Neutrophil (primary cell): ENCODE results near the gene B4GALT7.
"Not testable (repeated sequence)": the region's sequence is repeated elsewhere in the genome, so short reads cannot be mapped to it uniquely, and the experiment has no call there.

Source experiments
- H3K27ac ChIP-seq: fragments of 200-600 bp; sonication (generic); 2 replicates; pipeline ENCODE4 v1.5.1; 2016; ENCODE audit warnings: mild to moderate bottlenecking, moderate library complexity
- H3K27me3 ChIP-seq: fragments of 200-600 bp; sonication (generic); 2 replicates; pipeline ENCODE4 v1.6.0; 2016; ENCODE audit warnings: mild to moderate bottlenecking
- H3K36me3 ChIP-seq: fragments of 200-600 bp; sonication (generic); 2 replicates; pipeline ENCODE4 v1.5.1; 2017
- H3K4me1 ChIP-seq, 2 experiments: fragments of 200-600 bp in 1 of 2; sonication (generic) in 1 of 2; 1 replicate in 1 of 2; 2 replicates in 1 of 2; pipeline versions ENCODE4 v1.5.1 to v1.6.1; 2013 to 2016; ENCODE audit warnings: low read depth in 1 of 2, low read length in 1 of 2, mild to moderate bottlenecking in 1 of 2, moderate library complexity in 1 of 2; ENCODE audit not compliant: control insufficient read depth in 1 of 2, insufficient read depth in 1 of 2
- H3K4me3 ChIP-seq, 2 experiments: fragments of 200-600 bp in 1 of 2; sonication (generic) in 1 of 2; 1 replicate in 1 of 2; 2 replicates in 1 of 2; pipeline ENCODE4 v1.5.1; 2013 to 2016; ENCODE audit warnings: low read depth in 1 of 2, low read length in 1 of 2, mild to moderate bottlenecking in 1 of 2, moderate library complexity in 1 of 2
- H3K9me3 ChIP-seq: fragments of 200-600 bp; sonication (generic); 2 replicates; pipeline ENCODE4 v1.5.1; 2016
- CTCF ChIP-seq: fragments of 200-600 bp; sonication (generic); IDR thresholded peaks from 2 replicates; pipeline ENCODE4 v1.5.1; 2016; ENCODE audit warnings: antibody characterized with exemption

B4GALT7 gene

GRCh38 chr5:177555228-177555627 is 44.7 kb upstream of the B4GALT7 start:
- Histone ChIP-seq H3K27ac (no peak overlapping the region), H3K4me1 (peaks cover 18 to 20% of the 10 kb centered on the region in 2 experiments), H3K36me3 (peaks cover 9% of the 10 kb centered on the region), H3K9me3 (no peaks in the 10 kb centered on the region), H3K4me3 (peak overlapping the region in 1 of 2 experiments; percentile 80), H3K27me3 (no peaks in the 10 kb centered on the region)
- no peak for TF ChIP-seq CTCF

- no peak for TF ChIP-seq CTCF
- H3K27me3 ChIP-seq = no peaks in the 10 kb centered on the region
- peaks cover 9% of the 10 kb centered on the region for H3K36me3 ChIP-seq
- H3K4me3 ChIP-seq = no peak overlapping the region
- no peak overlapping the region for H3K27ac ChIP-seq
- peaks cover 18 to 20% of the 10 kb centered on the region in 2 experiments for H3K4me1 ChIP-seq
- H3K9me3 ChIP-seq = no peaks in the 10 kb centered on the region
Observed at GRCh38 chr5:177555665-177556064, 44.3 kb upstream of the B4GALT7 start.

GRCh38 chr5:177557041-177557647 is 42.8 kb upstream of the B4GALT7 start:
- no peak for TF ChIP-seq CTCF
- H3K36me3 ChIP-seq = peaks cover 3% of the 10 kb centered on the region
- peaks cover 18 to 20% of the 10 kb centered on the region in 2 experiments for H3K4me1 ChIP-seq
- no peak overlapping the region for H3K4me3 ChIP-seq
- no peaks in the 10 kb centered on the region for H3K9me3 ChIP-seq
- H3K27ac ChIP-seq = no peak overlapping the region
- no peaks in the 10 kb centered on the region for H3K27me3 ChIP-seq

- Histone ChIP-seq H3K4me3 (no peak overlapping the region), H3K27ac (no peak overlapping the region), H3K4me1 (peaks cover 15 to 18% of the 10 kb centered on the region in 2 experiments), H3K36me3 (peaks cover 2% of the 10 kb centered on the region), H3K27me3 (no peaks in the 10 kb centered on the region), H3K9me3 (no peaks in the 10 kb centered on the region)
- no peak for TF ChIP-seq CTCF
Observed at GRCh38 chr5:177557796-177558195, 42.1 kb upstream of the B4GALT7 start.

GRCh38 chr5:177559446-177559941 is 40.4 kb upstream of the B4GALT7 start:
- H3K27ac ChIP-seq, H3K27me3 ChIP-seq, H3K4me1 ChIP-seq, H3K4me3 ChIP-seq, H3K36me3 ChIP-seq, H3K9me3 ChIP-seq: not testable (repeated sequence)

GRCh38 chr5:177565046-177565445 is 34.9 kb upstream of the B4GALT7 start:
- H3K4me1 ChIP-seq = no peaks in the 10 kb centered on the region
- no peaks in the 10 kb centered on the region for H3K9me3 ChIP-seq
- H3K4me3 ChIP-seq = no peak overlapping the region
- H3K27ac ChIP-seq = no peak overlapping the region
- H3K27me3 ChIP-seq = peaks cover 32% of the 10 kb centered on the region
- no peak for TF ChIP-seq CTCF
- no peaks in the 10 kb centered on the region for H3K36me3 ChIP-seq
